ENCODE measurements around the gene KCNMB2.

Gene KCNMB2

DNA sequence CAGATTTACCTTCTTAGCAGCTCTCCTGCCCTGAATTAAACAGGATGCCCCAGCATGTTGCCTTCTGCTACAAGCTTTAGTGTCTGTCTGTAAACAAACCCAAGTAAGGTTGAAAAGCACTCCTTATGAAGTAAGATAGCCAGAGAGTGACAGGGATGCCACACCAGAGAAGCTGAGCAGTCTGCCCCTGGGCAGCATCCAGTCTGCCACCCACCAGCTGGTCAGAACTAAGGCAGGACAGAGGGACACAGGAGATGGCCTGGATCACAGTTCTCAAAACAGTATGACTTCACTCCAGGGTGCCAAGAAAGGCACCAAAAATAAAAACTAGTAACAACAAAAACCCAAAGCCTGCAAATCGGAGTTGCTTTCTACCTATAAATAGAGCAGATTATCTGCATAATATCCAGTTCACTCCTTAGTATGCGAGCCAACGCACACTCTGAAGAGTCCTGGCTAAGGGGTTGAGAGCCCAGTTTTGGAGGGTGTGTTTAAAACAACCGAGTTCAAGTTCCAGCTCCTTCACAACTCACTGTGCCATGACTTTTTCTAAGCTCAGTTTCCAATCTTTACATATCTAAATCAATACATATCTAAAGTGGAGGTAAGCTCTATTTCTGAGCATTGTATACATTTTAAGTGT, 198.9 kb downstream of the KCNMB2 start:
- TF ChIP-seq, protein P1, sequence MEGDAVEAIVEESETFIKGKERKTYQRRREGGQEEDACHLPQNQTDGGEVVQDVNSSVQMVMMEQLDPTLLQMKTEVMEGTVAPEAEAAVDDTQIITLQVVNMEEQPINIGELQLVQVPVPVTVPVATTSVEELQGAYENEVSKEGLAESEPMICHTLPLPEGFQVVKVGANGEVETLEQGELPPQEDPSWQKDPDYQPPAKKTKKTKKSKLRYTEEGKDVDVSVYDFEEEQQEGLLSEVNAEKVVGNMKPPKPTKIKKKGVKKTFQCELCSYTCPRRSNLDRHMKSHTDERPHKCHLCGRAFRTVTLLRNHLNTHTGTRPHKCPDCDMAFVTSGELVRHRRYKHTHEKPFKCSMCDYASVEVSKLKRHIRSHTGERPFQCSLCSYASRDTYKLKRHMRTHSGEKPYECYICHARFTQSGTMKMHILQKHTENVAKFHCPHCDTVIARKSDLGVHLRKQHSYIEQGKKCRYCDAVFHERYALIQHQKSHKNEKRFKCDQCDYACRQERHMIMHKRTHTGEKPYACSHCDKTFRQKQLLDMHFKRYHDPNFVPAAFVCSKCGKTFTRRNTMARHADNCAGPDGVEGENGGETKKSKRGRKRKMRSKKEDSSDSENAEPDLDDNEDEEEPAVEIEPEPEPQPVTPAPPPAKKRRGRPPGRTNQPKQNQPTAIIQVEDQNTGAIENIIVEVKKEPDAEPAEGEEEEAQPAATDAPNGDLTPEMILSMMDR (IDR thresholded peaks at IDR 0.05) = no peak

- TF ChIP-seq, protein P1 (IDR thresholded peaks at IDR 0.05) = no peak
These were observed 200.1 kb downstream of the KCNMB2 start for GRCh38 chr3:178736300-178736699.

DNA sequence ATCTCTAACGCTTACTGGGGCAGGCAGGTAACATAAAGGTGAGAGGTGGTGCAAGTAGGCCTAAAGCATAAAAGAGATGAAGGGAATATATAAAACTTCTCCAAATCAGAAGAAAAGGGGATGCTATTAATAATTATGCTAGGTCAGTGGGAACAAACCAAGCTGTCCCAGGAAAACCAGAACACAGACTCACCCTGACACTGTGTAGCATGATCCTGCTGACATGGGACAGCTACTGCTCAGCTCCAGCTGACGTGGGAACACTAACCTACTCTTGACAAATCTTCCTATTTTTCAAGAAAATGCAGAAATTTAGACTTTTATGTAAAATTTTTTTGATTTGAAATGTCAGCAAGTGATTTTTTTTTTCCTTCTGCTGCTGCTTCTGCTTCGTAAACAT, 203.5 kb downstream of the KCNMB2 start:
- TF ChIP-seq, protein P1 (IDR thresholded peaks at IDR 0.05) = no peak

DNA sequence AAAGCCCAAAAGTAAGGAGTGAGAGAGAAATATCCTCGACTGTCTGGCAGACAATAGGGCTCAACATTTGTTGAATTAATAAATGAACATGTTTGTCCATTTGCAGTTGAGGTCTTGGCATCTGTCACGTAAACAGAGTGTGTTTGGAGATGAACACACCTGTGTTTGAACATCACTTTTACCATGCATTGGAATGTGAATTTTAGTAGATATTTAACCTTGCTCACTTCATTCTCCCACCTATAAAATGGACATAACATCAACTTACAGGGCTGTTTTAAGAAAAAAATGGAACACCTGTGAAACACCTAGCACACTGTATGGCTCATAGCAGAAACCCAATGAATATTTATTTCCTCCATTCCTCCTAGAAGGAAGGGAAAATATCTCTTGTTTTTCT, 204.8 kb downstream of the KCNMB2 start:
- TF ChIP-seq, protein P1 (IDR thresholded peaks at IDR 0.05) = no peak

DNA sequence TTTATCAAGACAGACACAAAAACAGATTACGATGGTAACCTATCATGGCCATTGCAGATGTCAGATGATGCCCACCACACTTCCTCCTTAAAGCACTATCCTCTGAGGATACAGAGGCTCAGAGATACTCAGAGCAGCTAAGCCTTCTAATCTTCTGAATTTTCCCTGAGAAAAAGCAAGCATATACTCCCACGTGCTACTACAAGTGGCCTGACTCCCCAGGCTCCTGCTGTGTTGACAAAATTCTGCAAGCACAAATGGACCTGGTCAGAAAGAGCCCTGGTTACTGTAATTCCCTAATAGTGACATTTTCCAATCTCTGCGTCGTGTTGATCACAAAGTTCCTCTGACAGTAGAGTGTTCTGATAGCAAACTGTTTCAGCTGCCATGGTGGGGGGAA, 207.1 kb downstream of the KCNMB2 start:
- TF ChIP-seq, protein P1 (IDR thresholded peaks at IDR 0.05) = no peak

DNA sequence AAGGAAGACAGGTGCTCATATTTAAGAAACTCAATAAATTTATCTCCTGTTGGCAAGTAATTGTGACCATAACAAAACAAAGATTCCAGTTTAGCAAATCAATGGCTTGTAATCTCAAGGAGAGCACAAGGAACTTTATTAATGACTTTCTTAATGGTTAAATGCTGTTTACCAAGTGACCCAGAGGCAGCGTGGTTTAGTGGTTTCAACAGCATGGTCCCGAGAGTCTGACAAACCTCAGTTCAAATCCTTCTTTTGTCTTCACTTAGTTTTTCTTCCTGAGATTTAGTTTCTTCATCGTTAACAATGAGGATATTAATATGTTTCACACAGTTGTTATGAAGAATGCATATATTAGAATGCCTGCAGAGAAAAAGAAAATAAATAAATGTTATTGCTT, 212.6 kb downstream of the KCNMB2 start:
- TF ChIP-seq, protein P1 (IDR thresholded peaks at IDR 0.05) = no peak

- TF ChIP-seq, protein P1 (IDR thresholded peaks at IDR 0.05) = no peak
These were observed 213.2 kb downstream of the KCNMB2 start for GRCh38 chr3:178749471-178749870.
